Mucosa of rectum (tissue), 2 donors: ENCODE data around the gene SDF4.

Experiments used
- H3K27ac ChIP-seq, 2 donors: one replicate each; pipeline ENCODE4 v1.7.0; 2013; ENCODE audit warnings: inconsistent platforms in 2 of 2, low read depth in 2 of 2, low read length in 2 of 2
- H3K27me3 ChIP-seq, 2 donors: one replicate each; pipeline ENCODE4 v1.7.0; 2013; ENCODE audit warnings: low read length in 2 of 2; ENCODE audit not compliant: control insufficient read depth in 2 of 2, insufficient read depth in 2 of 2
- H3K36me3 ChIP-seq, 2 donors: one replicate each; pipeline ENCODE4 v1.7.0; 2013; ENCODE audit warnings: low read length in 2 of 2; ENCODE audit not compliant: control insufficient read depth in 2 of 2, insufficient read depth in 2 of 2
- H3K4me1 ChIP-seq, 2 donors: one replicate each; pipeline ENCODE4 v1.7.0; 2013; ENCODE audit warnings: low read length in 2 of 2, mild to moderate bottlenecking in 1 of 2; ENCODE audit not compliant: control insufficient read depth in 2 of 2, insufficient read depth in 2 of 2
- H3K4me3 ChIP-seq, 2 donors: one replicate each; pipeline ENCODE4 v1.7.0; 2013; ENCODE audit warnings: low read length in 2 of 2
- H3K9ac ChIP-seq, 2 donors: one replicate each; pipeline ENCODE4 v1.7.0; 2013; ENCODE audit warnings: low read length in 2 of 2, low read depth in 1 of 2, mild to moderate bottlenecking in 1 of 2
- H3K9me3 ChIP-seq, 2 donors: one replicate each; pipeline ENCODE4 v1.7.0; 2013; ENCODE audit warnings: low read length in 2 of 2; ENCODE audit not compliant: control insufficient read depth in 2 of 2
- donor health status: healthy.
- donor health status: Normal muscosa, but diverticular disease.

SDF4 gene

DNA sequence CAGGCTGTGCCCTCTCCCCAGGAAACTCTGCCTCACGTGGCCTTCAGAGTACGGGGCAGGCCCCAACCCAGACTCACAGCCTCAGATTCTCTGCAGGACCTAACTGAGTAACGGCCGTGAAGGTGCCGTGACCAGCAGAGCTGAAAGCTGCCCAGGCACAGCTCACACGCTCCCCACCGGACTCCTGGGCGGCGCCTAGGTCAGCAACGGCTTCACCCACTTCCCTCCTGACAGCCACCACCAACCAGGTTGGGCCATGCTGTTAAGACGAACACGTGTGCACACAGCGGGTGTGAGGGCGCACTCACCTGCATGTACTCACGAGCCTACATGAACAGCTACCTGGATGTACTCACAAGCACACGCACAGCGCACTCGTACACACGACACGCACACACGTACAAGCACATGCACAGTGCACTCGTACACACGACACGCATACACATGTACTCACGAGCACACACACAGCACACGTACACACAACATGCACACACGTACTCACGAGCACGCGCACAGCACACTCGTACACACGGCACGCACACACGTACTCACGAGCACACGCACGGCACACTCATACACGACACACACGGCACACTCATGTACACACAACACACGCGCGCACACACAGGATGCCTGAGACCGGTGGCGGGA lies 9.1 kb downstream of the SDF4 start:
- no peaks in the 10 kb centered on the region for H3K4me1 ChIP-seq
- peaks cover 56 to 62% of the 10 kb centered on the region in 2 donors for H3K36me3 ChIP-seq
- no peaks in the 10 kb centered on the region for H3K9me3 ChIP-seq
- no peak overlapping the region for H3K27ac ChIP-seq
- no peaks in the 10 kb centered on the region for H3K27me3 ChIP-seq
- no peak overlapping the region for H3K9ac ChIP-seq
- no peak overlapping the region for H3K4me3 ChIP-seq

DNA sequence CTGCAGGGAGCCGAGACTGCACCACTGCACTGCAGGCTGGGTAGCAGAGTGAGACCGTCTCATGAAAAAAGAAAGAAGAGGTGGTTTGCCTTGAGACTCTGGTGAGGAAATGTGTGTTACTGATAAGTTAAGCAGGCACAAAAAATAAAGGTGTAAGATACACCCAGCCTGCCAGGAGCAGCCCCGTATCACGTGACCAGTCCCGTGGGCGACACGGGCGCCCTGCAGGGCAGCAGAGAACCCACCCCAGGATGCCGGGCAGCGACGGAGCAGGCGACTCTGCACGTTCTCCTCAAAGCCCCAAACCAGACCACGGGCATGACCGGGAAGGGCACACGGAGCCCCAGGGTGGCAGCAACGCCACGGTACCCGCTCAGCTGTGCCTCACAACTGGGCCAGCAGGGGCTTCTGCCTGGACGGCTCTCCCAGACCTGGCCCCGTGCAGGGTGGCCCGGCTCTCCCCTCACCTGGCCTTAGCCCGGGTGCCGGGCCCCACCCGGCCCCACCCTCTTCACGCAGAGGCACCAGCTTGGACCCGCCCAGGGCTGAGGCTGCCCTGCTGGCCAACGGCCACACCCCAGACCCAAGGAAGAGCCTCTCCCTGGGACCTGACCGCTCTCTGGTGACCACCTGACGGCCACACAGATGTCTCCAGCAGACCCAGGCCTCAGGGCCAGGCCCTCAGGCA lies 9.8 kb downstream of the SDF4 start:
- no peaks in the 10 kb centered on the region for H3K9me3 ChIP-seq
- H3K27ac ChIP-seq, result no peak overlapping the region
- no peak overlapping the region for H3K9ac ChIP-seq
- no peak overlapping the region for H3K4me3 ChIP-seq
- H3K36me3 ChIP-seq, result peaks cover 57 to 63% of the 10 kb centered on the region in 2 donors
- H3K27me3 ChIP-seq, result no peaks in the 10 kb centered on the region
- H3K4me1 ChIP-seq, result no peaks in the 10 kb centered on the region

DNA sequence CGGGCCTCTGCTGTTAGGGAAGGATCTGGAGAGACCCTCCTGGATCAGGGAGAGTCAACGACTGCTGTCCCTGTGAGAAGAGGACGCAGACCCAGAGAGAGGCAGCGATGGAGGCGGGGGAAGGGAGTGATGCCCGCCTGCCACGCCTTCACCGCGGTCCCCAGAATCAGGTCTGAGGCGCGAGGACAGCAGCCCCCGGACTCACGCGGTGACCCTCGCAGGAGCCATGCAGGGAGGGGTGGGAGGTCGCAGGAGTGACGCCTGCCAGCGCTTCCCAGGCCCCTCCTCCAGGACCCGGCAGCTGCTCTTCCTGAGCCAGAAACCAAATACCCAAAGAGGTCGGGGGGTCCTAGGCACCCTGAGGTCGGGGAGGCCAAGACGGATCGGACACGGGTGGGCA lies 11.6 kb downstream of the SDF4 start:
- H3K36me3 ChIP-seq, result peaks cover 55 to 57% of the 10 kb centered on the region in 2 donors
- H3K4me3 ChIP-seq, result no peak overlapping the region
- no peak overlapping the region for H3K27ac ChIP-seq
- H3K9me3 ChIP-seq, result no peaks in the 10 kb centered on the region
- no peaks in the 10 kb centered on the region for H3K27me3 ChIP-seq
- no peaks in the 10 kb centered on the region for H3K4me1 ChIP-seq
- no peak overlapping the region for H3K9ac ChIP-seq

DNA sequence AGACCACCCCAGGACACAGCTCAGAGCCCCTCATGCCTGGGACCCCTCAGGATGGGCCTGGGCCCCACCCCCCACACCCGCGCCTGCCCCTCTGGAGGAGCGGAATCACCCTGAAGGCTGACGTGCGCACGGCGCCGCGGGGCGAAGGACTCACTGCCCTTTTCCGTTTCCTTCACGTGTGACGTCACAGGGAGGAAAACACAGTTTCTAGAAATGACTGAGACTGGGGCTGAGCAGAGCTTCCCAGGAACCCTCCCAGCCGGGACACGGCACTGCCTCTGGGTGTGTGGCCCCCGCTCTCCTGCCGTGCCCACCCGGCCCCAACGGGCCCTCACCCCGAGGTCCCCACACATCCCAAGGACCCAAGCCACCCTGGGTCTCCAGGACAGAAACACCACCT lies 12.5 kb downstream of the SDF4 start:
- no peak overlapping the region for H3K27ac ChIP-seq
- H3K27me3 ChIP-seq, result no peaks in the 10 kb centered on the region
- no peak overlapping the region for H3K9ac ChIP-seq
- no peaks in the 10 kb centered on the region for H3K9me3 ChIP-seq
- H3K36me3 ChIP-seq, result peaks cover 48 to 57% of the 10 kb centered on the region in 2 donors
- no peaks in the 10 kb centered on the region for H3K4me1 ChIP-seq
- H3K4me3 ChIP-seq, result no peak overlapping the region

DNA sequence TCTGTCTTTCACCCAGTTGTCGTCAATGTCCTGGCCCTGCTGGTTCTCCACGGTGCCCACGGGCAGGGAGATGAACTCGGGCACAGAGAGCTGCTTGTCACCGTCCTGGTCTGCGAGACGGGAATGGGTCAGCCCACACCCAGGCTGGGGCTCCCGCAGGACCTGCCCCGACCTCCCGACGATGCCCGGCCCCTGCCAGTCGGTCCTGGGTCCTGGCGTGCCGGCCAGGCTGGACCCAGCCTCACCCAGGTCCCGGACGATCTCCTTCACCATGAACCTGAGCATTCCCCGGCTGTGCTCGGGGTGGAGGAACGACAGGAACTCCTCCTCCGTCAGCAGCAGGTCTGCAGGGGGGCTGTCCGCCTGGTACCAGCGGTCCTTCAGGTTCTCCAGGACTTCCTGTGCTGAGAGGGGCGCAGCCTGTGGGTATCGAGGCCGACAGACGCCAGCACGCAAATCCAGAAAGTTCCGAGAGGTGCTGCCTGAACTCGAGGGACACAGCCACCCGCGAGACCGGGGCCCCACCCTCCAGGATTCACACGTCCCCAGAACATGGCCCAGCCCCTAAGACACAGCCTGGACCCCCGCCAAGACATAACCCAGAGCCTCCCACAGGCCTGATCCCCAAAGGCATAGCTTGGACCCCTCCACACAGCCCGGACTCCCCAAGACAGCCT lies 13.1 kb downstream of the SDF4 start:
- Histone ChIP-seq H3K27me3 (no peaks in the 10 kb centered on the region), H3K9me3 (no peaks in the 10 kb centered on the region), H3K9ac (no peak overlapping the region), H3K4me3 (no peak overlapping the region), H3K27ac (no peak overlapping the region), H3K36me3 (peaks cover 48 to 57% of the 10 kb centered on the region in 2 donors), H3K4me1 (no peaks in the 10 kb centered on the region)

DNA sequence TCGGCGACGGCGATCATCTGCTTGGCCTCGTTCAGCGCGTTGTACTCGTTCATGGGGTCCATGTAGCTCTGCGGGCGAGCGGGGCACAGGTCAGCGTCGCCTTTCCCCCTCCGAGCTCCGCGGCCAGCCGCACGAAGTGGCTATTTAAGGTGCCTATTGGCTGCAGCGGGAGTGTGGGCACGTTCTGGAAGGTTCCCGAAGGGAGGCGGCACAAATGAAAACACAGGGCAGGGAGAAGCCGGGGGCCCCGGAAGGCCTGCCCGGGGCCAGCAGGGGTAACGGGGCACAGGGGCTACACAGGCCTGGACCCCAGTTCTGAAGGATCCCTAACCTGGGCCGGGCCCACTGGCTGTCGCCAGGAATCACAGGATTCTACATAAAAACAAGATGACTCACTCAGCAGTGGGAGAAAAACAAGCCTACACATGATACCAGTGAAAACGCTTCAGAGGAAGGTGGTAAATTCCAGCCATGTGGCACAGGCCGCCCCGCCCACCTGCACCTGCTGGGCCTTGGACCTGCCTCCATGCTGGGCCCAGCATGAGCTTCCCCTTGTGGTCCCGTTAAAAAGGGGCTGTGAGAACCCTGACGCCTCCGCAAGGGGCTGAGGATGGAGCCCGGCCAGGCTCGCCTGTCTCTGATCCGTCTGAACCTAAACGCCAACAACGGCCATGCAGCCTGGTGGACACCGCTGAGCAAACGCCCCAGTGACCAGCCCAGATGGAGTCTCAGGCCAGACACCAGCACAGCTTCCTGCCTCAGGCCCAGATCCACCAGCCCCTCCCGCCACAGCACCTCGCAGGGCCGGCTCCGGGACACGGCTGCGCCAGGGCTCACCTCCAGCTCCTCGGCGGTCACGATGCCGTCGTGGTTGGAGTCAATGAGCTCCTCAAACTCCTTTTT lies 13.9 kb downstream of the SDF4 start:
- H3K27ac ChIP-seq, result no peak overlapping the region
- peaks cover 41 to 50% of the 10 kb centered on the region in 2 donors for H3K36me3 ChIP-seq

DNA sequence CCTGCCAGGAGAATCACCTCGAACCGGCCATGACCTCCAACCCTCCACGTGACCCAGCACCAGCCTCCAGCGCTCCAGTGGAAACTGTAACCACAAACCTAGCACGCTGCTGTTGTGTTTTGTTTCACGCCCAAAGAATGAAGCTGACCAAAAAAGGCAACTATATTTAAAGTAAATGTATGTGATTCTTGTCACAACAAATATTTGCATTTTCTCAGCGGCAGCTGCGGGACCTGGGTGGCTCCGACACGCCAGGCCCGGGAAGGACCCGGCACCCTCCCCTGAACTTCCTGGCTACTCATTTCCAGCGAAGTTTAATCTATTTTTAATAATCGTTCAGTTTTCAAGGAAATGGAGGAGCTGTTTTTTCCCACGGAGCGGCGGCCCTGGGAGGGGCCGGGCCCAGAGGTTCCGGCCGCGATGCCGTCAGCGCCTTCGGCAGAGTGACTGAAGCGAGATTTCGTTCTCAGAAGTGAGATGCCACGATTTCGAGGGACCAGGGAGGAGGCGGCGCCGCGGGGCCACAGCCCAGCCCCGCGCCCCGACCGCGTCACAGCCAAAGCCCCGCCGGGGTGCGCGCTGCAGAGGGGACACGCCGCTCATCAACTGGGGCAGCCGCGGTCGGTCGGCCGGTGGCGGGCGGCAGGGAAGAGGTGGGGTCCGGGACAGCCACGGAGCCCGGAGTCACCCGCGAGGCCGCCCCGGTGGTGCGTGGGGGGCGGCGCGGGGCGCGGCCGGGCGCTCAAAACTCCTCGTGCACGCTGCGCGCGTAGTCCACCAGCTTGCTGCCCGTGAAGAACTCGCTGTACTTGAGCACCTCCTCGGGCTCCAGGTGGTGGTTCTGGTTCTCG lies 14.8 kb downstream of the SDF4 start:
- Histone ChIP-seq H3K36me3 (peaks cover 35 to 44% of the 10 kb centered on the region in 2 donors), H3K9ac (no peak overlapping the region), H3K27me3 (no peaks in the 10 kb centered on the region), H3K9me3 (no peaks in the 10 kb centered on the region), H3K4me3 (no peak overlapping the region), H3K4me1 (peaks cover 3 to 5% of the 10 kb centered on the region in 2 donors), H3K27ac (peak overlapping the region in 1 of 2 donors; percentile 4)

More for the DNA sequence above, 13.9 kb downstream of the SDF4 start:
- no peaks in the 10 kb centered on the region for H3K27me3 ChIP-seq
- no peaks in the 10 kb centered on the region for H3K9me3 ChIP-seq
- no peak overlapping the region for H3K4me3 ChIP-seq
- H3K9ac ChIP-seq, result no peak overlapping the region
- peaks cover 0 to 5% of the 10 kb centered on the region in 2 donors for H3K4me1 ChIP-seq

DNA sequence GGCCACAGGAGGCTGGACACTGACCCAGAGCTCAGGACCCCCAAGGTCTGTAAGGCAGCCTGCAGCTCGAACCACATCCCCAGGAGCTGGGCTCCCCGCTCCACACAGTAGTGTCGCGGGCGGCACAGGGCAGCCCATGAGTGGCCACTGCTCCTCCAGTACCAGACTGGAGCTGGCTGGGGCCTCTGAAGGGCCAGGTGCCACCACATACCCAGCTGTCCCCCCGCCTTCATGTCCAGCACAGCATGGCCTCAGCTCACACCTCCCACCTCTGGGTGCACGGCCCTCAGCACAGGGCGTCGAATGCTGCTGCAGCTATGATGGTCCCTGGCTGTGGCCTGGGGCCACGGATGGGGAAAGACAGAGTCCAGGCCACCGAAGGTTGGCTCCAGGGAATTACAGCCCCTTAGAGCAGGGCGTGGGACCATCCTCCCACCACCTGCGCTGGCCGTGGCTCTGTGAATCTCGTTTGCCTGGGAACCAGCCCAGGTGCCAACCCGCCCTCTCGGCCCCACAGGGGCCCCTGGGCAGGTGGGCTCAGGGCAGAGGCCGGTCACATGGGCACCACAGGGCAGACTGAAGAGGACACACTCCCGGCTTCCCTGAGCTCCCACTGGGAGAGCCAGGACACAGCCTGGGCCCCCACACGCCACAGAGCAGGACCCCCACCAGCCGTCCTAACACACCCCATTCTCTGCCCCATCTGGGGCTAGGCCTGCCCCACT lies 15.8 kb downstream of the SDF4 start:
- Histone ChIP-seq H3K4me1 (peaks cover 3 to 5% of the 10 kb centered on the region in 2 donors), H3K9ac (no peak overlapping the region), H3K27me3 (no peaks in the 10 kb centered on the region), H3K4me3 (no peak overlapping the region), H3K27ac (peak overlapping the region in 1 of 2 donors; percentile 4), H3K36me3 (peaks cover 32 to 36% of the 10 kb centered on the region in 2 donors), H3K9me3 (no peaks in the 10 kb centered on the region)
